Effector memory CD4-positive, alpha-beta T cell (primary cell): ENCODE data around the gene C6orf141.

ENCODE experiments used
- DNase-seq, 3 donors: peaks; one replicate each; pipeline ENCODE4 v3.0.0-alpha.2; 2020
- H3K27ac ChIP-seq: 2 replicates; pipeline ENCODE4 v1.7.0; 2013; ENCODE audit warnings: mild to moderate bottlenecking, low read length, moderate library complexity; ENCODE audit not compliant: insufficient read depth, poor library complexity, severe bottlenecking
- H3K27me3 ChIP-seq: replicated peaks from 2 replicates; pipeline ENCODE4 v1.7.0; 2013; ENCODE audit warnings: mild to moderate bottlenecking, low read length; ENCODE audit not compliant: insufficient read depth, control insufficient read depth, poor library complexity, severe bottlenecking
- H3K36me3 ChIP-seq: 2 replicates; pipeline ENCODE4 v1.7.0; 2013; ENCODE audit warnings: mild to moderate bottlenecking, low read length, moderate library complexity; ENCODE audit not compliant: control insufficient read depth, insufficient read depth
- H3K4me1 ChIP-seq: 2 replicates; pipeline ENCODE4 v1.7.0; 2013; ENCODE audit warnings: low read length, mild to moderate bottlenecking; ENCODE audit not compliant: control insufficient read depth, insufficient read depth, poor library complexity, severe bottlenecking
- H3K4me3 ChIP-seq: 2 replicates; pipeline ENCODE4 v1.7.0; 2013; ENCODE audit warnings: low read length, low read depth, mild to moderate bottlenecking; ENCODE audit not compliant: insufficient read depth, poor library complexity, severe bottlenecking
- H3K9me3 ChIP-seq: 2 replicates; pipeline ENCODE4 v1.7.0; 2013; ENCODE audit warnings: mild to moderate bottlenecking, low read length, moderate library complexity; ENCODE audit not compliant: control insufficient read depth

Gene C6orf141

DNA sequence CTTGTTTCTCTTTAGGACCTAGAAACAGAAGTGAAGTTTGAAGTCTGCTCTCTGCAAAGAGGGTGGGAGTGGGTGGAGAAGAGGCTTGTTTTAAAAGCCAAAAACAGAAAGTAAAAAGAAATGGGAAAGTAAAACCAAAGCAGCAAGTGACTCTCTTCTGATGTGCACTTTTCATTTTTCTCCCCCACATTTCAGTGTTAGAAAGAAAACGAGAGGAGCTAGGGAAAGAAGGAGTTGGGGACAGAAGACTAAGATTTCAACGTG, 1.3 kb downstream of the C6orf141 start:
- Histone ChIP-seq H3K9me3 (no peaks in the 10 kb centered on the region), H3K27ac (no peak overlapping the region), H3K4me1 (no peaks in the 10 kb centered on the region), H3K36me3 (no peaks in the 10 kb centered on the region), H3K4me3 (no peak overlapping the region), H3K27me3 (peaks cover 4% of the 10 kb centered on the region)
- DNase-seq = no peak

DNA sequence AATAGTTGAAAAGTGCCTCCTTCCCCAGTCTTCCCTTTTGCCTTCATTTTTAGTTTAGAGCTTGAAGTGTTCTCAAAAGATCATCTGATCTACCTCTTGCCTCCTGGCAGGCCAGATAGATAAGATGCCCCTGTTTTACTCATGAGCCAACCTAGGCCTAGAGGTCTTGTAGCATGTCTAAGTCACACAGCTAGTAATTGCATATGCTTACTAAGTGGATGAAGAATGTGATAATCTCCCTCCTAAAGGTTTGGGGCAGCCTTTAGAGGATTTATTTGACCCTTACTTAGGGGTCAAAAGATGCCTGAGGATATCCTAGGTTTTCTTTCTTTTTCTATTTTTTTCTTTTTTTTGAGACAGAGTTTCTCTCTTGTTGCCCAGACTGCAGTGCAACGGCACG, 2.1 kb downstream of the C6orf141 start:
- peaks cover 4% of the 10 kb centered on the region for H3K27me3 ChIP-seq
- no peak for DNase-seq
- no peaks in the 10 kb centered on the region for H3K36me3 ChIP-seq
- no peaks in the 10 kb centered on the region for H3K9me3 ChIP-seq
- no peak overlapping the region for H3K4me3 ChIP-seq
- no peak overlapping the region for H3K27ac ChIP-seq
- no peaks in the 10 kb centered on the region for H3K4me1 ChIP-seq

DNA sequence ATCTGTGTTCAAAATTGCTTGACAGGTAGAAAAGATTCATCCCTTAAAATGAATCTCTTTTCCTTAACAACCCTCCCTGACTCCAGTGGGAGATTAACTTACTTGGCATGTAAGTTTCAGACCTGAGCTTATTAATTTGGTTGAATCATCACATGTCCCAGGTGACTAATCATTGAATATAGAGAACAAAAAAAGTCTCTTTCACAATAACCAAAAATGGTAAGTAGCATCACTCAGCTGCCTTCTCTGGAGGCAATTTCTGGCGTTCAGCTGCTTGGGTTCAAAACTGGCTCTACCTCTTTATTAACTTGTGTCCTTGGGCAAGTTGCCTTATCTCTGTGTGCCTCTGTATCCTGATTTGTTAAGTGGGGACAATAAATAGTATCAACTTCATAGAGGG, 2.9 kb downstream of the C6orf141 start:
- no peak for DNase-seq
- Histone ChIP-seq H3K9me3 (no peaks in the 10 kb centered on the region), H3K27ac (no peak overlapping the region), H3K36me3 (no peaks in the 10 kb centered on the region), H3K4me1 (no peaks in the 10 kb centered on the region), H3K4me3 (no peak overlapping the region), H3K27me3 (peaks cover 4% of the 10 kb centered on the region)

DNA sequence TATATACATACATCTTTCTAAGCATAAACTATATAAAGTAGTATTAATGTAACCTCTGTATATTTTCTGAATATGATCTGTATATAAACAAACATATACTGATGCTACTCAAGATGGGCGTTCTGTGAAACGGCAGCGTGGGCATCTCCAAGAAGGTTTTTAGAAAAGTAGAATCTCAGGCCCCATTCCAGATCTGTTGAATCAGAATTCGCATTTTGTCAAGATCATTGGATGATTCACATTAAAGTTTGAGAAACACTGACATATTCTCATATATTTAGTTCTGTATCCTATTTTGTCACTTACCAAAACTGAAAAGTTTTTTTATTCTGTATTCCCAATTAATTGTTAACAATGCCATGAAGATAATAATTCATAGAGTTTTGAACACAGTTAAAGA, 5.5 kb downstream of the C6orf141 start:
- H3K27ac ChIP-seq = no peak overlapping the region
- no peak overlapping the region for H3K4me3 ChIP-seq
- H3K36me3 ChIP-seq = no peaks in the 10 kb centered on the region

DNA sequence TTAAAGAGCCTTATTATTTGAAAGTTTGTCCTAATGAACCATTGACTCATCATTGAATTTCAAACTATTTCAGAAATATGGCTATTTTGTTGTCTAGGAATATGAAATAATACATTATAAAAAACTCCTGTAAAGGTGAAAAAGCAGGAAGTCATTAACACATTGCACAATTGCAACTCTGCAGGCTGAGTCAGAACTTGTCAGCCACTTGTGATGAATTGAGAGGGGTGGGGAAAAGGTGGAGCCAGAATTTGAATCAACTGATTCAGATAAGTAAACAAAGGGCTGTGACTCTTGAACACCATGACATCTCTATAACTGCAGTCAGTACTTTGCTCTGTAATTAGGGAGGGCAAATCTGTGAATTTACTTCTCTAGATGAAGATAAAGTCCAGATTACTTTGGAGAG, 6.0 kb downstream of the C6orf141 start:
- DNase-seq = no peak
- Histone ChIP-seq H3K9me3 (no peaks in the 10 kb centered on the region), H3K27me3 (no peaks in the 10 kb centered on the region), H3K27ac (no peak overlapping the region), H3K4me1 (no peaks in the 10 kb centered on the region), H3K4me3 (no peak overlapping the region), H3K36me3 (no peaks in the 10 kb centered on the region)

More for the DNA sequence above, 5.5 kb downstream of the C6orf141 start:
- DNase-seq = no peak
- Histone ChIP-seq H3K27me3 (no peaks in the 10 kb centered on the region), H3K4me1 (no peaks in the 10 kb centered on the region), H3K9me3 (no peaks in the 10 kb centered on the region)

DNA sequence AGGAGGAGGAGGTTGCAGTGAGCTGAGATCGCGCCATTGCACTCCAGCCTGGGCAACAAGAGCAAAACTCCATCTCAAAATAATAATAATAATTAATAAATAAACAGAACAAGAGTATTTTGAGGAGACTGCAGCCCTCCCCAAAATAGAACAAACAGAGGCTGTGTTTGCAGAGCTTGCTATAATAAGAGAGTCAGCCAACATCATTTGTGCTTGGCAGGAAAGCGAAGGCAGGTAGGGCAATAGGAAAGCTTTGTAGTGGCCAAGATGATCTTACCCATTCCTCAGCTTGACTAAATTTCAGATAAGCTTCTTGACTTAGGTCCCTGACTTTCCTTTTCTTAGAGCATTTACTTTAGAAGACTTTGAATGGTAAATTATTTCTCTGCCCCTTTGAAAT, 6.7 kb downstream of the C6orf141 start:
- Histone ChIP-seq H3K9me3 (no peaks in the 10 kb centered on the region), H3K27ac (no peak overlapping the region)

DNA sequence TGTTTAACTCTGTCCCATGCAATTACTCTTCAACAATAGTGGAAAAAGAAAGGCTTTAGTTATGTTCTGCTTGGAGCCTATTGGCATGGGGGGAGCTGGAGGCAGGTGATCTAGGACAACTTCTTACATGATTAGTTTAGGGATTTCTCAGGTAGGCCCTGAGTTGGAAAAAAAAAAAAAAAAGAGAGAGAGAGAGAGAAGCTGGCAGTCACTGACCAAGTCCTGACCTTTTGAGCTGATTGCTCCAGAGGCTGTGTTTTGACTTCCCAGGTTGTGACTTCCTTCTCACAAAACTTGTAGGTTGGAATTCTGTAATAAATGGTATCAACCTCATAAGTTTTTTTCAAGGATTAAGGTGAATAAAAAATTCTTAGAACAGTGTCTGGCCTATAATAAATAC, 7.8 kb downstream of the C6orf141 start:
- no peaks in the 10 kb centered on the region for H3K4me1 ChIP-seq
- H3K9me3 ChIP-seq = no peaks in the 10 kb centered on the region
- H3K27me3 ChIP-seq = no peaks in the 10 kb centered on the region
- no peaks in the 10 kb centered on the region for H3K36me3 ChIP-seq
- no peak overlapping the region for H3K27ac ChIP-seq
- H3K4me3 ChIP-seq = no peak overlapping the region
- no peak for DNase-seq

More for the DNA sequence above, 6.7 kb downstream of the C6orf141 start:
- no peaks in the 10 kb centered on the region for H3K4me1 ChIP-seq
- no peaks in the 10 kb centered on the region for H3K27me3 ChIP-seq
- no peak overlapping the region for H3K4me3 ChIP-seq
- H3K36me3 ChIP-seq = no peaks in the 10 kb centered on the region
- no peak for DNase-seq

DNA sequence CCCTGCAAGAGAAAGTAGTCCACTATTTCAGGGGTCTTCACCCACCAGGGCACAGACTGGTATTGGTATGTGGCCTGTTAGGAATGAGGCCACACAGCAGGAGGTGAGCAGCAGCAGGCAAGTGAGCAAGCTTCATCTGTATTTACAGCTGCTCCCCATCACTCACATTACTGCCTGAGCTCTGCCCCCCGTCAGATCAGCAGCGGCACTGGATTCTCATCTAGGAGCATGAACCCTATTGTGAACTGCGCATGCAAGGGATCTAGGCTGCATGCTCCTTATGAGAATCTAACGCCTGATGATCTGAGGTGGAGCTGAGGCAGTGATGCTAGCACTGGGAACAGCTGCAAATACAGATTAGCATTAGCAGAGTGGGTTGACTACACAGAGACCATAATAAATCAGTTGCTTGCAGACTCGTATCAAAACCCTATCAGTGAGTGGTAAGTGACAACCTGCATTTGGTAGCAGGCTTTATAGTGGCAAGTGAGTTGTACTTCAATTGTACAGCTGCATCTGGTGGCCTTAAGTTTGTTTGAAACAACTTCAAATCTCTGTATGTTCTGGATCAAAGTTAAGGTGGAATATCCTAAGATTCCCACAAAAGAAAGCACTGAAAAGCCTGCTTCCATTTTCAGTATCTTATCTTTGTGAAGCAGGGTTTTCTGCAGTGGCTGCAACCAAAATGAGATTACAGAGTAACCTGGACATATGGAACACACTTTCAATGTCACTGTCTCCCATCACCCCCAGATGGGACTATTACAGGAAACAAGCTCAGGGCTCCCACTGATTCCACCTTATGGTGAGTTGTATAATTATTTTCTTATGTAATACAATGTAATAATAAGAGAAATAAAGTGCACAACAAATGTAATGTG, 12.8 kb downstream of the C6orf141 start:
- no peaks in the 10 kb centered on the region for H3K4me1 ChIP-seq
- no peaks in the 10 kb centered on the region for H3K27me3 ChIP-seq
- H3K36me3 ChIP-seq = no peaks in the 10 kb centered on the region
- H3K9me3 ChIP-seq = no peaks in the 10 kb centered on the region
- H3K4me3 ChIP-seq = no peak overlapping the region
- no peak for DNase-seq
- H3K27ac ChIP-seq = no peak overlapping the region

DNA sequence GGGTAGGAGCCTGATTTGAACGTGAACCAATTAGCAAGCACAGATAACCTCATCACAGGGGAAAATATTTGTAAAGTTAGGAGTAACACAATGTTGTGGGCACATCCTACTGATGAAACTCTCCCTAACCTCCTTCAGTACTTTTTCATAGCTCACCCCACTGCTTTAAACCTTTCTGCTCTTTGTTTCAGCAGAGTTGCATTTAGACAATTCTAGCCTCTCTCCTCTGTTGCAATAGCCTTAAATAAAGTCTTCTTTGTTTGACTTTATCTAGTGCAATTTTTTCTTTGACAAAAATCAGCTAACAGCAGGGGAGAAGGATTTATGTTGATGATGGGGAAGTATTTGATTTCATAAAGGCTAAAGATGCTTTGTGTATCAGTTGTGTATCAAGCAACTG, 14.1 kb downstream of the C6orf141 start:
- Histone ChIP-seq H3K4me1 (no peaks in the 10 kb centered on the region), H3K27ac (no peak overlapping the region), H3K9me3 (no peaks in the 10 kb centered on the region), H3K4me3 (no peak overlapping the region), H3K27me3 (no peaks in the 10 kb centered on the region), H3K36me3 (no peaks in the 10 kb centered on the region)
- no peak for DNase-seq

DNA sequence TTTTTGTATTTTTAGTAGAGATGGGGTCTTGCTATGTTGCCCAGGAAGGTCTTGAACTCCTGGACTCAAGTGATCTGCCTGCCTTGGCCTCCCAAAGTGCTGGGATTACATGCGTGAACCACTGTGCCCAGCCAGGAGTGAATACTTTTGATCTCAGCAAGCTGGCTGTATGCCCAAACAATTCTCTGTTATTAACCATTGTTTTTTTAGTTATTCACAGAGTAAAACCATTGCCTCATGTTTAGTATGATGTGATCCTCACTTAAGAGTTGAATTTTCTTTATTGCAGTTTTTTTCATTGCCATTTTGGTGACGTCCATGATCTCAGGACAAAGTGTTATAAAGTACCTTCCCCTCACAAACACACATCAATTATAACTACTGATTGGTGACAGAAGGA, 14.8 kb downstream of the C6orf141 start:
- Histone ChIP-seq H3K4me1 (no peaks in the 10 kb centered on the region), H3K4me3 (no peak overlapping the region), H3K27me3 (no peaks in the 10 kb centered on the region), H3K9me3 (no peaks in the 10 kb centered on the region), H3K27ac (no peak overlapping the region), H3K36me3 (no peaks in the 10 kb centered on the region)
- DNase-seq = no peak
